GM18870 (cell line): ENCODE data around the gene GLIPR1.
"Not testable (repeated sequence)": the region's sequence is repeated elsewhere in the genome, so short reads cannot be mapped to it uniquely, and the experiment has no call there.

ENCODE experiments used
- ATAC-seq: cut with Tn5 transposase; IDR thresholded peaks from one replicate; pipeline ENCODE4 v1.9.1; 2021; ENCODE audit warnings: moderate library complexity; ENCODE audit not compliant: unreplicated experiment

The GLIPR1 gene

DNA sequence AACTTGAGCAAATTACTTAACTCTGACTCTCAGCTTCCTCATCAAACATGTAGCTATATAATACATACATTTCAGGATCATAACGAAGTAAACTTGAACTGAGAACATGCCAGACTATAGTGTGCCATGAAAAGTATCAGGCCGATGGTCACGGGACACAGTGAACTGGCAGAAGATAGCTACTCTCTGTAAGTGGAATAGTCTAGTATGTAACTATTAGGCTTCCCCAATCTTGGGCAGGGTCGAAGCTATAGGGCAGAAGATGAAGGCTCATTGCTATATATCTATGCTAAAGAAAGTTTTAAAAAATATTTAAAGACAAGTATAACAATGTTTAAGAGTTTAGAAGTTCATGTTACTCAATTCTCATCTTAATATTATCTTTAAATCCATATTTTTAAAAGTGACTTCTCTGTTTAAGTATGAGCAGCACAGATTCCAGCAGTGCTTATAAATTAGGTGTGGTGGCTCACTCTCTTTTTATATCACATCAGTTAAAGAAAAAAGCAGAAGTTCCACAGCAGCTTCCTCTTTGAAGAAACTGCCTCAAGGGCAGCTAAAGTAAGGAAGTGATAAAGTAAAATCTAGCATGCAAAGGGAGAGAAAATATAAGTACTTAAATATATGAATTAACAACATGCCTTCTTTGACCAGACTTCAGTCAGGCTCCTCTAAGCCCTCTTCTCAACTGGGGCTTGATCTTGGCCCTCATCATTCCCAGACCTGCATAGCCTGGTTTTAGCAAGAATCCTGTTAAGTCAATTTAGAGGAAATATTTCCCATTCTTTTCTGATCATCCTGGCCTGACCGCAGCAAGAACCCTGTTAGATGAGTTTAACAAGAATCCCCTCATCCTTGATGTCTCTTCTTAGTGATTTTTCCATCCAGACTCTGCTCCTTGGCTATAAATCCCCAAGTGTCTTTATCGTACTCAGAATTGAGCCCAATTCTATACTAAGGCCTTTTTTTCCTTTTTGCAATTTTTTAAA, 8.4 kb upstream of the GLIPR1 start:
- no peak for ATAC-seq

DNA sequence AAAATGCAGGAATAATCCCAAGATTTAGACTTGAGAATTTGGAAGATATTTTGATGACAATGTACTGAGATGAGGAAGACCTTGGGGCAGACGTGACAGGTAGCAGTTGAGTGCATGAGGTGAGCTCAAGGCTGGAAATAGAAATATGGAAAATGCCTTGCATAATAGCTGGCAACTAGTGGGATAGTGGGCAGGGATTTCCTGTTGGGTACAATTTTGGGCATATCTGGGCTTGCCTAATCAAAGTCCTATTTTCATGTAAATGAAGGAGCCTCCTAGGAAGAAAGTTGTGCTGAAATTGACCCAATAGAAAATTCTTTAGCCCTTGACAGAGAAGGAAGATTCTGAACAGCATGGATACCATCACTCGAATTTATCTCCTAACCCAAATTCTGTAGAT, 6.4 kb upstream of the GLIPR1 start:
- no peak for ATAC-seq

DNA sequence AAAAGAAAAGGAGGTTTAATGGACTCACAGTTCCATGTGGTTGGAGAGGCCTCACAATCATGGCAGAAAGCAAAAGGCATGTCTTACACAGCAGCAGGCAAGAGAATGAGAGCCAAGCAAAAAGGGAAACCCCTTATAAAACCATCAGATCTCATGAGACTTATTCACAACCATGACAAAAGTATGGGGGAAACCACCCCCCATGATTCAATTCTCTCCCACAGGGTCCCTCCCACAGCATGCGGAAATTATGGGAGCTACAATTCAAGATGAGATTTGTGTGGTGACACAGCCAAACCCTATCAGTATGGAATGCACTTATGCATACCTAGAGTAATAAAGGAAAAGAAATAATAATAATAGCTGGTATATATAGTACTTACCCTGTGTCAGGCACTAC, 4.5 kb upstream of the GLIPR1 start:
- no peak for ATAC-seq

DNA sequence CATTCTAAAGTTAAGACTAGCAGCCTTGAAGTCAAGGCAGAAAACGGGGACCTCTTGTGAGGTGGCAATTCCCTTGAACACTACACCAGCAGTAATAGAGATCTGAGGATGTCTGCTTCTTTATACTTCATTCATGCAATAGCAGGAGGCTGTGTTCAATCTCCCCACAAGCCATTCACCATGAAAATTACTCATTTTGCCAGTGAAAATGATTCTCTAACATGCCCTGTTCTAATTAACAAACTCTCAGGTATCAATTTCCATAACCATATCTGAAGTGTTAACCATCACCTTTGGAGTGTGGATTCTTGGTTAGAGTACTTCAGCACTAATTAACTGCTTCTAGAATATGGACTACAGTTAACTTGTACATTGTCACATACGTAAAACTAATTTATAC, 3.4 kb upstream of the GLIPR1 start:
- no peak for ATAC-seq

DNA sequence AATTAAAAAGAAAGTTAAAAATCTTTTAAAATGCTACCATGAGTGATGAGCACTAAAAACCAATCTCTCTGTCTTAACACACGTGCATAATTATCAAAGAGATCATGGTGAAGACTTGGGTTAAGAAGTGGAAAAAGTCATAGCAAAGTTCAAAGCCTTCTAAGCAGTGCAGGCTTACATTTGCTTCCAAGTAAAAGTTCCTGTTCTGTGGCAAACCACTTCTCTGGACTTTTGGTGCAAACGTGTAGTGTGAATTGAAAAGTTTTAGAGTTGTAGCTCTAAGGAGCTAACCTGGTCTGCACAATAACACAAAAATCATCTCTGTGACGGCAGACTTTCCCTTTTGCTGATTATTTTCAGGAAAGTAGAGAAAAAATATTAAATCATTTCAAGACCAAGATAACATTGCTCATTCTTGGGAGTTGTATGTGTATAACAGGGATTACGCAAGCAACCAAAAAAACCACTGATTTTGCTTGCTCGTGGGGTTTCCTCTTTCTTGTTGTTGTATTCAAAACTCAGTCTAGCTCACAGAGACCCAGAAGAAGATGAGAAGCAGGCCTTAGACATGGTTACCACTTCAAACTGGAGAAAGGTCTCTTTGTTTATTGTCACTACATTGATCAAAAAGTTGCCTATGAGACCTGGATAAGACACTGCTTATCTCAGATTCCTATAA, 2.3 kb upstream of the GLIPR1 start:
- ATAC-seq, result no peak

DNA sequence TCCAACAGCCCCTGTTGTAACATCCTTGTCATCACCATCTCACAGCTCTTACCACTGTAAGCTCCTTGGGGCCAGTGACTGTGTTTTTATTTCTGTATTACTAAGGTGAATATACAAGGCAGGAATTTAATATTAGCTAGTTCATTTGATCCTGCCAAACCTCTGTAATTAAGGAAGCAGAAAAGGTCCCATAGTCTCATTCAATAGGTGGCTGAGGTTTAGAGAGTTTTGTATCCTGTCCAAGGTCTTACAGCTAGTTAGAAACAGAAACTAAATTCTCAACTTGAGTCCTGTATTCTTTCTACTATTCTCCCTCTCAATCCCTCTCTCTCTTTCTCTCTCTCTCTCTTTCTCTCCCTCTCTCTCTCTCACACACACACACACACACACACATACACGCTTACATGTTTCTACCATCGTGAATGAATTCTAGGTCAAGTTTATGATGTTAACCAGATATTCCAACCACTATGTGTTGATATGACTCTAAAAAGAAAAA, 543 bp upstream of the GLIPR1 start:
- peak; percentile 42 for ATAC-seq

DNA sequence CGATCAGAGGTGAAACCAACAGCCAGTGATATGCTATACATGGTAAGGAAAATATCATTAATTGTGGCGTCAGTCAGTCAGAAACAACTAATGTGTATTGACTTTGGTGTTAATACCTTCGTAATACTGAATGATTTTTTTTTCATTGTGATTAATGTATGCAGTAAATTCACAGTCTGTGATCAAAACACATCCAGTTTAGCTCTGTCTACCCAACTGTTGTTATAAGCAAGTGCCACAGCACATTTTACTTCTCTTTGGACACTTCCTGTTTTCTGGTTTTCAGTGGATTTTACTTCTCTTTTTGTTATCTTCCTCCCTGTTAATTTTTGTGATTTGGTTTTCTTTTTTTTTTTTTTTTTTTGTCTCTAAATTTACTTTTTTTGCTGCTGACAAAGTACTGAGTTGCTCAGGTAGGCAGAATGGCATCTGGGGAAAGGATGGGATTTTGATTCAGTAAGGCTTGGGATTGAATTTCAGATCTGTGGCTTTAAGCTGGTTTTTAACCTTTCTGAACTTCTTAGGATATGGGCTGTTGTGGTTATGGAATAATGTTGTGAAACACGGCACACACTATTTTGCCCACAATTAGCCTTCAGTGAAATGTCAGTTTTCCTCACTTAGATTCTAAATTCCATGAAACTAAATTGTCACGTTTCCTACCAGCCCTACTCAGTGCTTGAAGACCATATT, 604 bp downstream of the GLIPR1 start:
- no peak for ATAC-seq

DNA sequence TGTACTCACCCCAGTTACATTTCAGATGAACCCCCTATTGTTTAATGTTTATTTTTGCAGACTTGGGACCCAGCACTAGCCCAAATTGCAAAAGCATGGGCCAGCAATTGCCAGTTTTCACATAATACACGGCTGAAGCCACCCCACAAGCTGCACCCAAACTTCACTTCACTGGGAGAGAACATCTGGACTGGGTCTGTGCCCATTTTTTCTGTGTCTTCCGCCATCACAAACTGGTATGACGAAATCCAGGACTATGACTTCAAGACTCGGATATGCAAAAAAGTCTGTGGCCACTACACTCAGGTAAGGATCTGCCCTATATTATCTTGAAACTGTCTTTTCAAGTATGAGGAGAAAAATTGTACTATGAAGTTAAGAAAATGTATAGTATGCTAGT, 1.2 kb downstream of the GLIPR1 start:
- no peak for ATAC-seq

DNA sequence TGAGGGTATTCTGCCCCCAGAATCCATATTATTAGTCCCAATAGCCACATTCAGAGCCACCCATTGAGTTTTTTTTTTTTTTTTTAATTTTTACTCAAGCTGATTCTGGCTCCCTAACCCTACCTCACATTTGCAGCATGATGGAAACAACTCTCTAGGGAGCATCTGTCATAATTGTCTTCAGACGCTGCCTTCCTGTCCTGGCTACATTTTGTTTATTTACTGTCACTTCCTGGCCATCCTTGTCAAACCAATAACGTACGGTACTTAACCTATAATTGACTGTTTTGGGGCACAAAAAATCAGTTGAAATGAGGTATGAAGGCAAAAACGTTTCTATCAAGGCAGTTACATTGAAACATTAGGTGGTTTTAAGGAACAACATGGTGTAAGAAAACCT, 2.1 kb downstream of the GLIPR1 start:
- ATAC-seq, result no peak

DNA sequence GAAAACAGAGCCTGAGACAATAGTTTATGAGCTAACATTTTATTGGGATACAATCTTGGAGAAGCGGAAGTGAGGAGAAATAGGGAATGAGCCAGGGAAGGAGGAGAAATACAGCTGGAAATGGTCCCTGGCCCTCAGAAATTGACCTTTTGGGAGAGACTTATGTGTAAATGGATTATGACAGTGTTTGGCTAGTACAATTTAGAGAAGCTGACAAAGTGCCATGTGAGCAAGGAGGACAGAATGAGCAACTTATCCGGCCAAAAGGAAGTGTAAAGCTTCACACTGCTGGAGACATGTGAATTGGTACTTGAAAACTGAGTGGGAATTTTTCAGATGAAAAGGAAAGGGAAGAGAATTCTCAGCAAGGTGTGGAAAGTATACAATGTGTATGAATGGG, 2.9 kb downstream of the GLIPR1 start:
- no peak for ATAC-seq

DNA sequence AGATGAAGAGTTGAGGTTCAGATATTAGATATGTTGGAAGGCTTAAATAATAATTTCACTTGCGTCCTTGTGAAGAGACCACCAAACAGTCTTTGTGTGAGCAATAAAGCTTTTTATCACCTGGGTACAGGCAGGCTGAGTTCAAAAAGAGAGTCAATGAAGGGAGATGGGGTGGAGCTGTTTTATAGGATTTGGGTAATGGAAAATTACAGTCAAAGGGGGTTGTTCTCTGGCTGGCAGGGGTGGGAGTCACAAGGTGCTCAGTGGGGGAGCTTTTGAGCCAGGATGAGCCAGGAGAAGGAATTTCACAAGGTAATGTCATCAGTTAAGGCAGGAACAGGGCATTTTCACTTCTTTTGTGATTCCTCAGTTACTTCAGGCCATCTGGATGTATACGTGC, 3.9 kb downstream of the GLIPR1 start:
- ATAC-seq, result not testable (repeated sequence)

DNA sequence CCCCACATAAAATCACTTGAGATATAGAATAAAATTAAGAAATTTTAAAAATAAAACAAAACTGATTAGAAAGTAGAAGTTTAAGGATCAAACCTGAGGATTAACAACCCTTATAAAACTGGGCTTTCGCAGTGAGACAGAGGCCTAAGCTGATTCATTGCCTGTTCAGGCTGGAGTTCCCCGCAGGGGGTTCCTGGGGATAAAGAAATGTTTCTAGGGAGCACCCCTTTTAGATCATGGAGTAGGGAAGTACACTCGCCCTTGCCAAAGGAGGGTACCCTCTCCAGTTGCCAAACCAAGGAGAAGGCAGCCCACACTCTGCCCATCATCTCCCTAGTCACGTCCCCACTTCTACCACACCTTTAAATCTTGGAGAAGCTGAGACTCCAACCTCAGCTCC, 6.8 kb downstream of the GLIPR1 start:
- ATAC-seq, result no peak

DNA sequence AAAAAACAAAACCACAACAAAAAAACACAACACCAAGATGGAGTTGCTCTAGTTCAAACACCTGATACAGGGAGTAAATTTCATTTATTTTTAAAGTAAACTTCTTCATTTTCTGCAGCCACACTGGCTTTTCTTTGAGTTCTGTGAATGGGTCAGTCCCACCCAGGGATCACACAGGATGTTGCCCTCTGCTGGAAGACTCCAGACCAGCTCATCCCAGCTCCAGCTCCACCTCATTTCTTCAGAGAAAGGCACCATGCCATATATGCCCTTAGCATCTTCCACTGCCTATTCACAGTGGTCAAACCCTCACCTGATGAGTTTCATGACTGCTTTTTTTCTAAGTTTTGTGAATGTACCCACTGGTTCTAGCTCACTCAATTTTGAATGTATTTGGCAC, 8.0 kb downstream of the GLIPR1 start:
- no peak for ATAC-seq

DNA sequence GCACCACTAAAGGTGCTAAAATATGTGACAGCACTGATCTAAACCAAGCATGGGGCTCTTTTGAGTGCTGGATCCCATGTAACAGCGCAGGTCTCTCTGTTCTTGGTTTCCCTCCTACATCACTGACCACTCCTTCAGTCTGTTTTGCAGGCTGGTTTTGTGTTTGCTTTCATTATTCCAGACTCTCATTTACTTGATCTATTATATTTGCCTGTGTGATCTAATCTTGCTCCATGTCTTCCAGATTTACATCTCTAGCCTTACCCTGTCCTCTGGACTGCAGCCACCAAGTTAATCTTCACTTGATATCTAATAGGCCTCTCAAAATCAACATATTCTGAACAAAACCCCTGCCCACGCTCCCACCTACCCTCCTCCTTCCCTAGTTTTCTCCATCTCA, 8.6 kb downstream of the GLIPR1 start:
- no peak for ATAC-seq

DNA sequence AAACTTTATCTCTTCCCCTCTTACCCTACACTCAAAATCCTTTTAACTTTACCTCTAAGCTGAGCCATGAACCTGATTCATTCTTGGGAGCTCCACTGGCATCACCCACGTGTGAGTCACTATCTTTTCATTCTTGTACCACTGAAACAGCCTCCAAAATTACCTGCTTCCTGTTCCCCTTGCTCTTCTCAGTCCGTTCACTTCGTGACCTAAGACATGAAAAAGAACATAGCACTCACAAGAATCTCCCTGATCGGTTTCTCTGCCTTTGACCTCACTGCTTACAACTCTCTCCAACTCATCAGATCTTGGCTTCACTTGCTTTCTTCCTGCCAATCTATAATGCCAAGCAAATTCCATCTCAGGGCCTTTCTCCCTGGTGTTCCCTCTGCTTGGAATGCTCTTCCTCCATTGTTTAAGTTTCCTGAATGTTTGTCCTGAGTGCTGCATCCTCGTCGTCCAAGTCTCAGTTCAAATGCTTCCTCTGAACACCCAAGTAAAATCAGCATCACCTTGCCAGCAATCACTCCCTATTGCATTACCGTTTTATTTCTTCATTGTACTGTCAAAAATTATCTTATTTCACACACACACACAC, 9.2 kb downstream of the GLIPR1 start:
- ATAC-seq, result peak; percentile 52

DNA sequence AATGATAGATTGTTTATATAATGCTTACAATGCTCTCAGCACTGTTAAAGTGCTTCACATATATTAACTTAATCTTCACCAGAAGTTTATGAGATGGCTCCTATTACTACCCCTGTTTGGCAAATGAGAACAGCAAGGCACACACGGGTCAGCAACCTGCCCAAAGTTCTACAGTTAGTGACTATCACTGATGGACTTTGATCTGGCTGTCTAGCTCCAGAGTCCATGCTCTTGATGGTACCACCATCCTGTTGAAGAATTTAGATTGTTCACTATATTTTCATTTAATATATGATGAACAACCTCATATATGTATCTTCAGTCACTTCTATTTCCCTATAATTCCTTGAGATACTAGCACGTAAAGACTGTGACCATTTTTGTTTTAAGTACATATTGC, 10.6 kb downstream of the GLIPR1 start:
- no peak for ATAC-seq

DNA sequence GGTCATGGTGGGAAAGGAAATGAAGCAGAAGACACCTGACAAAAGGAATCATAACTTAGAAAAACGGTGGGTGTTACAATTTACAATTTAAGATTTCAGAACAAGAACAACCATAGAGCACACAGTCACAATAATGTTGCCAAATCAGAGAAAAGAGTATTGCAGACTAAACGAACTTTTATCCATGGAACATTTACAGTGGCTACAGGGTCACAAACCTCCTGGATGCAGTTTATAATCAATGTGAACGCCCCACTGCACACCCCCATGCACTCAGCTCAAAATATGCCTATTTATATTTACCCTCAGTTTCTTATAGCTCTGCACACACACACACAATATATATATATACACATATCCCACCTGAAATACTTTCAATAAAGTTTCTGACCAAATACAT, 22.9 kb downstream of the GLIPR1 start:
- ATAC-seq, result no peak

DNA sequence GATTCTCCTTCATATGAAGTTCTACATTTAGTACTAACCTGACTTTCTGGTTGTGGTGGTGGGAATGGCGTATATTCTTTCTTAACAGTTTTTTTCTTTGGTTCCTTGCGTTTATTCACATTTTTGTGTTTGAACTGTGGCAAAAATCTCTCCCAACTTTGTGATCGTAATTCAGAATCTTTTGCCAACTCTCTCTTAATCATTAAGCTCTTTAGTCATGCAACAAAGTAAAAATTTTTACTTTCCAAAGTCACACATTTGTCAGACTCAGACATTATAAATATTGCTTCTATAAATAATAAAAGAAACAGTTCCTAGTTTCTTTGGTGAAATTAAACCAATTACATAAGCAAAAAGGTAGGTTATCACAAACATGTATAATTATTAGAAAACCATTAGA, 23.3 kb downstream of the GLIPR1 start:
- ATAC-seq, result no peak

DNA sequence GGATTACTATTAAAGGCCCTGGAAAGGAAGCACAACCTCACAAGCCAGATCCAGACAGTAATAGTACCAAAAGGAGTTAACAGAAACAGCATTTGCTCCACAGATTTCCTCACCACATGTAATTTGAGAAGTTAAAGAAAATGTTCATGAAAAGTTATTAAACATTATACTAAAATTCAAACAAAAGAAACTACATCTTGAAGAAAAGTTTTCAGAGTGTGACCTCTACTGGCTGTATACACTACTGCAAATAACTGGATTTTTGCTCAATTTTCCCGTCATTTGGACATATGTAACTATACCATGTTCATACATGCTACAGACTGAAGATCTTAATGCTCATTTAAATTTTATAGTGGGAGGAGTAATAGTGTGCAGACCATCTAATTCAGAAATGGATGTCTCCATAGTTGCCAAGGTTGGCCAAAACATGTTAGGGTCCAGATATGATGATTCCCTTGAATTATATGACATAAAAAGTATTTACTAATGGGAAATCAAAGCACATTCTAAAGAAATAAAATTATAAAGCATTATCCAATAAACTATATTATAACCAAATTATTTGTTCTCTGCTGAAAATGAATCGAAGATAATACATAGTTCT, 25.3 kb downstream of the GLIPR1 start:
- ATAC-seq, result no peak

DNA sequence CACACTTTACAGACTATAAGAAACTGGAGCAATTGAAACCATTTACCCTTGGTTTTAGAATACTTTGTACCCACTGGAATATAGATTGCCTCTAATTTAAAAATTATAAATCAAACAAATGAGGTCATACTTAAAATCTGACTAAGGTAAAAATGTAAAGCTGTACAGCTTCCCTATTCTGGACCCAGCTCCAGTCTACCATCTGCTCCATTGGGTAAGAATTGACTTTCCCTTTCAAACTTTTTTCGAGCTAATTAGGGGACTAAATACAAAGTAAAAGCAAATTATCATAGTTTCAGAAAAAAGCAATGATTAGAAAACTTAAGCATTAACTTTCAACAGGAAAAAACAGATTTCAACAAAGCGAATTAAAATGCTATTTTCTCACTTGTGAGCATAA, 26.5 kb downstream of the GLIPR1 start:
- no peak for ATAC-seq

DNA sequence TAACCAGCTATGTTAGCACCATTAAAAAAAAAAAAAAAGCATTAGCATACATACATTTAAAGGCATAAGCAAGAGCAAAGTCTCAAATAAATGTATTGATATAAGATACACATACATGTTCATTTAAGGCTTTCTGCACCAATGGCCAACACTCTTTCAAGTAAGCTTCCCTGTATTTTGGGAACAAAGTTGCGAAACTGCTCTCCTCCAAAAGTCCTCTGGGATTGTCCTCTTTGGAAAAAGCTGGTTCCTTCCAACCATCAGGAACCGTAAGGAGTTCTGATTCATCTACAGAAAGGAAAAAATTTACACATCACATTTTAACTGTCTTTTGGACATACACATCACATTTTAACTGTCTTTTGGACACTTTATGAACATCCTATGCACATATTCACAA, 27.6 kb downstream of the GLIPR1 start:
- no peak for ATAC-seq
